Osteoblast (primary cell): ENCODE data around the gene SOX10. TPM values are rescaled to one million over a fixed set of nuclear protein-coding genes. Genes with fewer than 3 reads are reported as not detected.

Source experiments
- DNase-seq: peaks from one replicate; pipeline ENCODE4 v3.0.0; 2011; ENCODE audit warnings: low spot score, mixed read lengths; ENCODE audit not compliant: insufficient read length; ENCODE audit errors: missing footprints
- H2AFZ ChIP-seq: 2 replicates; pipeline ENCODE4 v1.6.0; 2011; ENCODE audit warnings: mild to moderate bottlenecking, low read length
- H3K27ac ChIP-seq: 2 replicates; pipeline ENCODE4 v1.5.1; 2011; ENCODE audit warnings: mild to moderate bottlenecking, low read depth, low read length, moderate library complexity
- H3K27me3 ChIP-seq: 2 replicates; pipeline ENCODE4 v1.6.0; 2012; ENCODE audit warnings: mild to moderate bottlenecking, control low read depth, inconsistent platforms, low read length, moderate library complexity; ENCODE audit not compliant: insufficient read depth
- H3K36me3 ChIP-seq: 2 replicates; pipeline ENCODE4 v1.5.1; 2011; ENCODE audit warnings: mild to moderate bottlenecking, low read length, control low read depth, moderate library complexity; ENCODE audit not compliant: insufficient read depth
- H3K4me1 ChIP-seq: 2 replicates; pipeline ENCODE4 v1.5.1; 2011; ENCODE audit warnings: mild to moderate bottlenecking, low read length, control low read depth, moderate library complexity; ENCODE audit not compliant: insufficient read depth
- H3K4me2 ChIP-seq: 2 replicates; pipeline ENCODE4 v1.6.0; 2011; ENCODE audit warnings: mild to moderate bottlenecking, low read length; ENCODE audit not compliant: insufficient read depth
- H3K4me3 ChIP-seq: fragments of 200-600 bp; sonication (generic); 3 replicates; pipeline ENCODE4 v1.5.1; 2012; ENCODE audit warnings: mild to moderate bottlenecking, low read length, inconsistent platforms; ENCODE audit not compliant: insufficient read depth
- H3K79me2 ChIP-seq: 2 replicates; pipeline ENCODE4 v1.6.0; 2012; ENCODE audit warnings: mild to moderate bottlenecking, low read length, control low read depth, inconsistent platforms; ENCODE audit not compliant: insufficient read depth
- H3K9me3 ChIP-seq: 2 replicates; pipeline ENCODE4 v1.5.1; 2011; ENCODE audit warnings: low read depth, low read length, control low read depth
- H4K20me1 ChIP-seq: 2 replicates; pipeline ENCODE4 v1.6.0; 2012; ENCODE audit warnings: mild to moderate bottlenecking, low read length, control low read depth; ENCODE audit not compliant: insufficient read depth
- total RNA-seq: library from RNA; depleted of rRNA; stranded (reverse); fragments of >200 nt; gene quantifications from 2 replicates; pipeline ENCODE4 v1.2.3, GENCODE V29; 2012
- TF ChIP-seq, protein P1 (sequence below): IDR thresholded peaks from 2 replicates; pipeline ENCODE4 v1.5.1; 2011; ENCODE audit warnings: mild to moderate bottlenecking, low read depth, low read length, moderate library complexity; ENCODE audit errors: extremely low read depth

The SOX10 gene
- total RNA-seq, 1 donor = not detected

DNA sequence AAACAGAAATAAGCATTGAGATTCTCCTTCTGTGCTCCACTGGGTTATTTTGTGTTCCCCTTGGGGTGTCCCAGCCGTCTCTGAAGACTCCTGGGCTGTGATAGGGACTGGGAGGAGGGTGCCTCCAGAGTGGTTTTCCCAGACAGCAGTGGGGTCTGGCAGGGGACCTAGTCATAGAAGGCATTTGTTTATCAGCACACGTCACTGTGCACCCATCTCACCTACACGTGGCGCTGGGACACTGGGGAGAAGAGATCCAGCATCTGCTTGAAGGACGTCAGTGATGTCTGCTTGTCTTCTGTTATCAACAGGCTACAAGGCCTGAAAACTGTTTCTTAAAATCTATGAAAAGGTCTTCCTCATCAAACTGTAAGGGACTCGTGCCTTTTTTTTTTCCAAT lies 38.7 kb upstream of the SOX10 start:
- no peak overlapping the region for H3K27ac ChIP-seq
- no peak overlapping the region for H2AFZ ChIP-seq

DNA sequence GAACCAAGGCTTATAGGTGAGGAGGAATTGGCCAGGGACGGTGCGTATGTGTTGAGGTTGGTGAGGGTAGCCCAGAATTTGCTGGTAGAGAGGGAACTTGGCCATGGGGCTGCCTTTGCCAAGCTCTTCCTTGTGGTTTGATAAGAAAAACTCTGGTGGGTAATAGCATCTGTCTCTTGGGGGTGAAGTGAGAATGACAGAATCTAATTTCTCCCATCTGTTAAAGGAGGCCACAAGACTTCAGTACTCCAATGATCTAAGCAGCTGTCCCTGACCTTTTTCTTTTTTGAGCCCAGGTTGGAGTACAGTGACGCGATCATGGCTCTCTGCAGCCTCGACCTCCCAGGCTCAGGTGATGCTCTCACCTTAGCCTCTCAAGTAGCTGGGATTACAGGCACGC lies 36.9 kb upstream of the SOX10 start:
- H3K4me2 ChIP-seq = no peak overlapping the region

More for the DNA sequence above, 38.7 kb upstream of the SOX10 start:
- no peak overlapping the region for H3K4me2 ChIP-seq
- no peaks in the 10 kb centered on the region for H4K20me1 ChIP-seq
- H3K4me3 ChIP-seq = no peak overlapping the region
- H3K79me2 ChIP-seq = no peaks in the 10 kb centered on the region
- H3K36me3 ChIP-seq = no peaks in the 10 kb centered on the region
- TF ChIP-seq, protein P1, sequence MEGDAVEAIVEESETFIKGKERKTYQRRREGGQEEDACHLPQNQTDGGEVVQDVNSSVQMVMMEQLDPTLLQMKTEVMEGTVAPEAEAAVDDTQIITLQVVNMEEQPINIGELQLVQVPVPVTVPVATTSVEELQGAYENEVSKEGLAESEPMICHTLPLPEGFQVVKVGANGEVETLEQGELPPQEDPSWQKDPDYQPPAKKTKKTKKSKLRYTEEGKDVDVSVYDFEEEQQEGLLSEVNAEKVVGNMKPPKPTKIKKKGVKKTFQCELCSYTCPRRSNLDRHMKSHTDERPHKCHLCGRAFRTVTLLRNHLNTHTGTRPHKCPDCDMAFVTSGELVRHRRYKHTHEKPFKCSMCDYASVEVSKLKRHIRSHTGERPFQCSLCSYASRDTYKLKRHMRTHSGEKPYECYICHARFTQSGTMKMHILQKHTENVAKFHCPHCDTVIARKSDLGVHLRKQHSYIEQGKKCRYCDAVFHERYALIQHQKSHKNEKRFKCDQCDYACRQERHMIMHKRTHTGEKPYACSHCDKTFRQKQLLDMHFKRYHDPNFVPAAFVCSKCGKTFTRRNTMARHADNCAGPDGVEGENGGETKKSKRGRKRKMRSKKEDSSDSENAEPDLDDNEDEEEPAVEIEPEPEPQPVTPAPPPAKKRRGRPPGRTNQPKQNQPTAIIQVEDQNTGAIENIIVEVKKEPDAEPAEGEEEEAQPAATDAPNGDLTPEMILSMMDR = no peak
- H3K27me3 ChIP-seq = peaks cover 6% of the 10 kb centered on the region
- no peaks in the 10 kb centered on the region for H3K9me3 ChIP-seq
- peak; percentile 3 for DNase-seq
- H3K4me1 ChIP-seq = no peaks in the 10 kb centered on the region

DNA sequence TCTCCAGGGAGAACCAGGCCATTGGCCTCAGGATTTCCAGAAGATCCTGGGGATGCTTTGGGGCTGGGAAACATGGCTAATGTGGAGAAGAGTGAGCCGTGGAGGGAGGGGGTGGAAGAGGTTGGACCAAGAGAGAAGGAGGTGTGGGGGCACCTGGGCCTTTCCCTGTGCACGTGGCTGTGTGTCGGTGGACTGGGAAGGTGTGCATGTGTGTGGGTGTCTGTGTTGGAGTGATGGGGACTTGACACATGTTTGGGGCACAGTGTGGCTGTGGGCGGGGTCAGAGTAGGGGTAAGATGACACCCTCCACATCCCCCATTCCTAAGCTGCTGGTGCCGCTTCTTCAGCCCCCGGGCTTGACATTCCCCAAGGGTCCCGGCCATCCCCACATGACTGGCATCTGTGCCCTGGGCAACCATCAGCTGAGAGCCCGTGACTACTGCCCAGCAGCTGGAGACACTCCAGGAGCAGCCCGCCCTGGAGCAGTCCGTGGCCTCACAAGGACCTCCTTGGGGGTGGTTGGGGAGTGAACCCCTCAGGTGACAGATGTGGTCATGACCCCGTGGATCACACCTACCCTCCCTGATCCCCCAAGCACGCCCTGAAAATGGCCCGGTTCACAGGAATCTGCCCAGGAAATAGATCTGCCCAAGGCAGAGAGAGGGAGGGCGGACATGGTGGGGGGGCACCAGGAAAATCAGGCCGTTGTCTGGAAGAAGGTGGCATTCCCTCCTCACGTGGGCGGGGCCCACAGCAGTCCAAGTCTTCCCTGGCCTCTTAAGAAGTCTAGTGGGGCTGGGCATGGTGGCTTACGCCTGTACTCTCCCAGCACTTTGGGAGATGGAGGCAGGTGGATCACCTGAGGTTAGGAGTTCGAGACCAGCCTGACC lies 34.8 kb upstream of the SOX10 start:
- Histone ChIP-seq H4K20me1 (no peaks in the 10 kb centered on the region), H3K79me2 (no peaks in the 10 kb centered on the region), H3K4me3 (no peak overlapping the region), H2AFZ (no peak overlapping the region), H3K4me2 (no peak overlapping the region), H3K9me3 (no peaks in the 10 kb centered on the region), H3K27ac (no peak overlapping the region), H3K4me1 (peaks cover 7% of the 10 kb centered on the region), H3K27me3 (peaks cover 6% of the 10 kb centered on the region), H3K36me3 (no peaks in the 10 kb centered on the region)
- TF ChIP-seq, protein P1 = no peak
- peak; percentile 41 for DNase-seq

More for the DNA sequence above, 36.9 kb upstream of the SOX10 start:
- no peak for DNase-seq
- Histone ChIP-seq H3K9me3 (no peaks in the 10 kb centered on the region), H3K4me3 (no peak overlapping the region), H3K4me1 (peaks cover 7% of the 10 kb centered on the region), H4K20me1 (no peaks in the 10 kb centered on the region), H3K27me3 (peaks cover 6% of the 10 kb centered on the region), H3K27ac (no peak overlapping the region), H3K36me3 (no peaks in the 10 kb centered on the region), H2AFZ (no peak overlapping the region), H3K79me2 (no peaks in the 10 kb centered on the region)
- TF ChIP-seq, protein P1 = no peak
